ENCODE measurements around the gene DUOXA2.

- TF ChIP-seq CTCF (IDR thresholded peaks at IDR 0.05; ENCODE audit: insufficient read depth, low read length, poor library complexity, severe bottlenecking), result no peak
- no peak for TF ChIP-seq EZH2phosphoT487 (conservative IDR thresholded peaks at IDR 0.05; ENCODE audit: low read length)
These were observed 36.9 kb downstream of the DUOXA2 start for GRCh38 chr15:45150997-45151396.

All from SU-DHL-6 (cell line).